GM18909 (cell line): Measurements from ENCODE around the gene HAAO.

Source experiments
- ATAC-seq: cut with Tn5 transposase; IDR thresholded peaks from one replicate; pipeline ENCODE4 v1.9.1; 2021; ENCODE audit warnings: mild to moderate bottlenecking; ENCODE audit not compliant: unreplicated experiment, poor library complexity

The HAAO gene

GRCh38 chr2:42794271-42795046, 2.1 kb upstream of the HAAO start:
- no peak for ATAC-seq

GRCh38 chr2:42793334-42794270, 1.2 kb upstream of the HAAO start:
- ATAC-seq, result no peak

GRCh38 chr2:42792087-42792582, 248 bp downstream of the HAAO start:
- peak; percentile 33 for ATAC-seq

GRCh38 chr2:42791606-42792005, 777 bp downstream of the HAAO start:
- no peak for ATAC-seq

GRCh38 chr2:42789751-42790150, 2.6 kb downstream of the HAAO start:
- ATAC-seq, result no peak

- no peak for ATAC-seq
Measured at GRCh38 chr2:42788882-42789281, 3.5 kb downstream of the HAAO start.

GRCh38 chr2:42788478-42788793, 3.9 kb downstream of the HAAO start:
- no peak for ATAC-seq

- no peak for ATAC-seq
Measured at GRCh38 chr2:42787788-42788477, 4.5 kb downstream of the HAAO start.

- no peak for ATAC-seq
Measured at GRCh38 chr2:42787424-42787787, 5.0 kb downstream of the HAAO start.

GRCh38 chr2:42786561-42787345, 5.6 kb downstream of the HAAO start:
- no peak for ATAC-seq

- ATAC-seq, result no peak
Measured at GRCh38 chr2:42784204-42784880, 8.0 kb downstream of the HAAO start.

- ATAC-seq, result no peak
Measured at GRCh38 chr2:42783511-42783910, 8.9 kb downstream of the HAAO start.

- no peak for ATAC-seq
Measured at GRCh38 chr2:42781181-42781580, 11.2 kb downstream of the HAAO start.

GRCh38 chr2:42777883-42778805, 14.2 kb downstream of the HAAO start:
- ATAC-seq, result no peak

- ATAC-seq, result no peak
Measured at GRCh38 chr2:42775810-42776209, 16.6 kb downstream of the HAAO start.

- peak; percentile 50 for ATAC-seq
Measured at GRCh38 chr2:42775186-42775585, 17.2 kb downstream of the HAAO start.

GRCh38 chr2:42771546-42772153, 20.7 kb downstream of the HAAO start:
- no peak for ATAC-seq
